ENCODE measurements around the gene CFHR4.

DNA sequence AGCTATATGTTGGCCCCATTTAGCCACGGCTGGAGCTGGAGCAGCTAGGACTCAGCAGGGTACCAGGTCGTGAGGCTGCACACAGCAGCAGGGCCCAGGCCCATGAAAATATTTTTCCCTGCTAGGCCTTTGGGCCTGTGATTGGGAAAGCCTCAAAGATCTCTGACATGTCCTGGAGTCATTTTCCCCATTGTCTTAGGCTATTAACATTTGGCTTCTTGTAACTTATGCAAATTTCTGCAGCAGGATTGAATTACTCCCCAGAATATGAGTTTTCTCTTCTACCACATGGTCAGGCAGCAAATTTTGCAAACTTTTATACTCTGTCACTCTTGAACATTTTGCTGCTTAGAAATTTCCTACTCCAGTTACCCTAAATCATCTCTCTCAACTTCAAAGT lies 66.9 kb downstream of the CFHR4 start:
- TF ChIP-seq, protein P1, sequence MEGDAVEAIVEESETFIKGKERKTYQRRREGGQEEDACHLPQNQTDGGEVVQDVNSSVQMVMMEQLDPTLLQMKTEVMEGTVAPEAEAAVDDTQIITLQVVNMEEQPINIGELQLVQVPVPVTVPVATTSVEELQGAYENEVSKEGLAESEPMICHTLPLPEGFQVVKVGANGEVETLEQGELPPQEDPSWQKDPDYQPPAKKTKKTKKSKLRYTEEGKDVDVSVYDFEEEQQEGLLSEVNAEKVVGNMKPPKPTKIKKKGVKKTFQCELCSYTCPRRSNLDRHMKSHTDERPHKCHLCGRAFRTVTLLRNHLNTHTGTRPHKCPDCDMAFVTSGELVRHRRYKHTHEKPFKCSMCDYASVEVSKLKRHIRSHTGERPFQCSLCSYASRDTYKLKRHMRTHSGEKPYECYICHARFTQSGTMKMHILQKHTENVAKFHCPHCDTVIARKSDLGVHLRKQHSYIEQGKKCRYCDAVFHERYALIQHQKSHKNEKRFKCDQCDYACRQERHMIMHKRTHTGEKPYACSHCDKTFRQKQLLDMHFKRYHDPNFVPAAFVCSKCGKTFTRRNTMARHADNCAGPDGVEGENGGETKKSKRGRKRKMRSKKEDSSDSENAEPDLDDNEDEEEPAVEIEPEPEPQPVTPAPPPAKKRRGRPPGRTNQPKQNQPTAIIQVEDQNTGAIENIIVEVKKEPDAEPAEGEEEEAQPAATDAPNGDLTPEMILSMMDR (IDR thresholded peaks at IDR 0.05): no peak
- no peak for TF ChIP-seq POLR2A (IDR thresholded peaks at IDR 0.05)
